K562 (cell line): ENCODE measurements around the gene GBP1. TPM values are rescaled to one million over a fixed set of nuclear protein-coding genes. Genes with fewer than 3 reads are reported as not detected.

Experiments used
- ADNP ChIP-seq: fragments of 200-800 bp; sonication (Bioruptor generic); IDR thresholded peaks from 2 replicates; pipeline ENCODE4 v1.6.1; 2016; ENCODE audit warnings: missing genetic modification characterization, missing compliant biosample characterization
- BCOR ChIP-seq: fragments of 450-650 bp; IDR thresholded peaks from 2 replicates; pipeline ENCODE4 v1.6.1; 2016
- COPS2 ChIP-seq: fragments of 450-650 bp; conservative IDR thresholded peaks from 2 replicates; pipeline ENCODE4 v1.6.1; 2016; ENCODE audit warnings: mild to moderate bottlenecking, moderate library complexity
- MBD2 ChIP-seq: sonication (generic); IDR thresholded peaks from 2 replicates; pipeline ENCODE4 v1.6.1; 2016; ENCODE audit warnings: low read depth, borderline replicate concordance
- MEF2A ChIP-seq: IDR thresholded peaks from 2 replicates; pipeline ENCODE4 v1.6.1; 2011; ENCODE audit warnings: low read depth, mild to moderate bottlenecking, low read length, moderate library complexity; ENCODE audit not compliant: control insufficient read depth
- MEF2D ChIP-seq: conservative IDR thresholded peaks from 2 replicates; pipeline ENCODE4 v1.6.1; 2016; ENCODE audit warnings: low read depth, missing genetic modification characterization, missing compliant biosample characterization
- PHB ChIP-seq: fragments of 250-450 bp; sonication (Bioruptor Pico); IDR thresholded peaks from 2 replicates; pipeline ENCODE4 v1.5.0; 2021
- PML ChIP-seq: IDR thresholded peaks from 2 replicates; pipeline ENCODE4 v1.6.1; 2012; ENCODE audit warnings: low read length, inconsistent platforms
- PTTG1 ChIP-seq: fragments of 450-650 bp; IDR thresholded peaks from 2 replicates; pipeline ENCODE4 v1.6.1; 2016; ENCODE audit warnings: low read depth, mild to moderate bottlenecking, missing genetic modification characterization, missing compliant biosample characterization
- RBM25 ChIP-seq: fragments of 200-400 bp; formaldehyde crosslinking; IDR thresholded peaks from 2 replicates; pipeline ENCODE4 v1.6.1; 2018; ENCODE audit warnings: low read length, low read depth, moderate library complexity; ENCODE audit not compliant: severe bottlenecking
- STAT5A ChIP-seq: IDR thresholded peaks from 2 replicates; pipeline ENCODE4 v1.6.1; 2012; ENCODE audit warnings: low read length, inconsistent platforms, borderline replicate concordance
- TGIF2 ChIP-seq: sonication (generic); formaldehyde crosslinking; IDR thresholded peaks from 2 replicates; pipeline ENCODE4 v1.8.1; 2022; ENCODE audit warnings: mild to moderate bottlenecking, missing genetic modification reagents, moderate library complexity
- ZNF431 ChIP-seq: sonication (generic); formaldehyde crosslinking; IDR thresholded peaks from 2 replicates; pipeline ENCODE4 v1.8.0; 2022; ENCODE audit warnings: mild to moderate bottlenecking, missing genetic modification reagents
- ZNF76 ChIP-seq: fragments of 250-450 bp; sonication (Bioruptor Pico); IDR thresholded peaks from 2 replicates; pipeline ENCODE4 v1.4.0; 2020; ENCODE audit warnings: mild to moderate bottlenecking, moderate library complexity, borderline replicate concordance
- polyA plus RNA-seq, 8 experiments: library from polyadenylated mRNA; depleted of rRNA in 4 of 8; stranded (reverse) in 5 of 8; unstranded in 3 of 8; fragments of >200 nt; fragmentation: Nextera tagmentation in 2 of 8; fragmentation: Illumina TruSeq in 1 of 8; extraction: Ambion mirVana in 2 of 8; extraction: Trizol in 1 of 8; gene quantifications; 2 replicates each; pipeline versions ENCODE4 v1.2.1 to v1.2.3, GENCODE V29; 2011 to 2014; ENCODE audit warnings: inconsistent platforms in 1 of 8, missing spikeins in 1 of 8
- total RNA-seq, 7 experiments: library from RNA; depleted of rRNA in 6 of 7; stranded (reverse); fragments of >200 nt in 6 of 7; fragmentation: Illumina TruSeq in 2 of 7; extraction: Trizol in 2 of 7; gene quantifications; 2 replicates each; pipeline versions ENCODE4 v1.2.1 to v1.2.3, GENCODE V29; 2011 to 2021; ENCODE audit warnings: low replicate concordance in 1 of 7
- TF ChIP-seq, protein P1 (sequence below): fragments of 150-350 bp; conservative IDR thresholded peaks from 2 replicates; pipeline ENCODE4 v1.6.1; 2014; ENCODE audit warnings: low read length
- TF ChIP-seq, protein P2 (sequence below): conservative IDR thresholded peaks from 2 replicates; pipeline ENCODE4 v1.6.1; 2011; ENCODE audit warnings: low read depth, mild to moderate bottlenecking, low read length; ENCODE audit not compliant: control insufficient read depth
- TF ChIP-seq, protein P3 (sequence below): fragments of 250-450 bp; sonication (Bioruptor Pico); IDR thresholded peaks from 2 replicates; pipeline ENCODE4 v1.5.0; 2021; ENCODE audit warnings: mild to moderate bottlenecking, borderline replicate concordance

GBP1 gene
- total and polyA plus RNA-seq, 9 of the 15 experiments (the other 6 are each of a cell fraction or from before 2014, with no cell fraction given): not detected

DNA sequence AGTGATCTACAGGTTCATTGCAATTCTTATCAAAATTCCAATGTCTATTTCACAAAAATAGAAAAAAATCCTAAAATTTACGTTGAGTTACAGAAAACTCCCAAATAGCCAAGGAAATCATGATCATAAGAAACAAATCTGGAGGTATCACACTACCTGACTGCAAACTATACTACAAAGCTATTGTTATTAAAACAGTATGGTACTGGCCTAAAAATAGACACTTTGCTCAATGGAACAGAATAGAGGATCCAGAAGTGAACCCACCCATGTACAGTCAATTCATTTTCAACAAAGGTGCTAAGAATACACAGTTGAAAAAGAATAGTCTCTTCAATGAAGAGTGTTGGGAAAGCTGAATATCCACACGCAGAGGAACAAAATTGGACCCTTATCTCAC lies 30.7 kb upstream of the GBP1 start (continued):
- TF ChIP-seq RBM25 (peak; percentile 88), MEF2D (tag) (peak; percentile 71; the same call in 1 of the 2 replicates), ZNF76 (CRISPR knock-in tag) (no peak), PML (no peak), STAT5A (no peak), BCOR (0 out of 2 replicates have a peak, but pooled peaks have one; percentile 30), PTTG1 (no peak), MEF2A (peak; percentile 53; the same call in 1 of the 2 replicates), ADNP (tag) (0 out of 2 replicates have a peak, but pooled peaks have one; percentile 32), PHB (CRISPR knock-in tag) (no peak), ZNF431 (CRISPR knock-in tag) (no peak), MBD2 (no peak), COPS2 (no peak), TGIF2 (CRISPR knock-in tag) (no peak)
- TF ChIP-seq, protein P1, sequence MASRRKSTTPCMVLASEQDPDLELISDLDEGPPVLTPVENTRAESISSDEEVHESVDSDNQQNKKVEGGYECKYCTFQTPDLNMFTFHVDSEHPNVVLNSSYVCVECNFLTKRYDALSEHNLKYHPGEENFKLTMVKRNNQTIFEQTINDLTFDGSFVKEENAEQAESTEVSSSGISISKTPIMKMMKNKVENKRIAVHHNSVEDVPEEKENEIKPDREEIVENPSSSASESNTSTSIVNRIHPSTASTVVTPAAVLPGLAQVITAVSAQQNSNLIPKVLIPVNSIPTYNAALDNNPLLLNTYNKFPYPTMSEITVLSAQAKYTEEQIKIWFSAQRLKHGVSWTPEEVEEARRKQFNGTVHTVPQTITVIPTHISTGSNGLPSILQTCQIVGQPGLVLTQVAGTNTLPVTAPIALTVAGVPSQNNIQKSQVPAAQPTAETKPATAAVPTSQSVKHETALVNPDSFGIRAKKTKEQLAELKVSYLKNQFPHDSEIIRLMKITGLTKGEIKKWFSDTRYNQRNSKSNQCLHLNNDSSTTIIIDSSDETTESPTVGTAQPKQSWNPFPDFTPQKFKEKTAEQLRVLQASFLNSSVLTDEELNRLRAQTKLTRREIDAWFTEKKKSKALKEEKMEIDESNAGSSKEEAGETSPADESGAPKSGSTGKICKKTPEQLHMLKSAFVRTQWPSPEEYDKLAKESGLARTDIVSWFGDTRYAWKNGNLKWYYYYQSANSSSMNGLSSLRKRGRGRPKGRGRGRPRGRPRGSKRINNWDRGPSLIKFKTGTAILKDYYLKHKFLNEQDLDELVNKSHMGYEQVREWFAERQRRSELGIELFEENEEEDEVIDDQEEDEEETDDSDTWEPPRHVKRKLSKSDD: no peak
- TF ChIP-seq, protein P2, sequence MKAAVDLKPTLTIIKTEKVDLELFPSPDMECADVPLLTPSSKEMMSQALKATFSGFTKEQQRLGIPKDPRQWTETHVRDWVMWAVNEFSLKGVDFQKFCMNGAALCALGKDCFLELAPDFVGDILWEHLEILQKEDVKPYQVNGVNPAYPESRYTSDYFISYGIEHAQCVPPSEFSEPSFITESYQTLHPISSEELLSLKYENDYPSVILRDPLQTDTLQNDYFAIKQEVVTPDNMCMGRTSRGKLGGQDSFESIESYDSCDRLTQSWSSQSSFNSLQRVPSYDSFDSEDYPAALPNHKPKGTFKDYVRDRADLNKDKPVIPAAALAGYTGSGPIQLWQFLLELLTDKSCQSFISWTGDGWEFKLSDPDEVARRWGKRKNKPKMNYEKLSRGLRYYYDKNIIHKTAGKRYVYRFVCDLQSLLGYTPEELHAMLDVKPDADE: no peak
- TF ChIP-seq, protein P3, sequence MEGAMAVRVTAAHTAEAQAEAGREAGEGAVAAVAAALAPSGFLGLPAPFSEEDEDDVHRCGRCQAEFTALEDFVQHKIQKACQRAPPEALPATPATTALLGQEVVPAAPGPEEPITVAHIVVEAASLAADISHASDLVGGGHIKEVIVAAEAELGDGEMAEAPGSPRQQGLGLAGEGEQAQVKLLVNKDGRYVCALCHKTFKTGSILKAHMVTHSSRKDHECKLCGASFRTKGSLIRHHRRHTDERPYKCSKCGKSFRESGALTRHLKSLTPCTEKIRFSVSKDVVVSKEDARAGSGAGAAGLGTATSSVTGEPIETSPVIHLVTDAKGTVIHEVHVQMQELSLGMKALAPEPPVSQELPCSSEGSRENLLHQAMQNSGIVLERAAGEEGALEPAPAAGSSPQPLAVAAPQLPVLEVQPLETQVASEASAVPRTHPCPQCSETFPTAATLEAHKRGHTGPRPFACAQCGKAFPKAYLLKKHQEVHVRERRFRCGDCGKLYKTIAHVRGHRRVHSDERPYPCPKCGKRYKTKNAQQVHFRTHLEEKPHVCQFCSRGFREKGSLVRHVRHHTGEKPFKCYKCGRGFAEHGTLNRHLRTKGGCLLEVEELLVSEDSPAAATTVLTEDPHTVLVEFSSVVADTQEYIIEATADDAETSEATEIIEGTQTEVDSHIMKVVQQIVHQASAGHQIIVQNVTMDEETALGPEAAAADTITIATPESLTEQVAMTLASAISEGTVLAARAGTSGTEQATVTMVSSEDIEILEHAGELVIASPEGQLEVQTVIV (CRISPR knock-in tag): no peak
